Measurements from ENCODE around the gene PTPRD.

DNA sequence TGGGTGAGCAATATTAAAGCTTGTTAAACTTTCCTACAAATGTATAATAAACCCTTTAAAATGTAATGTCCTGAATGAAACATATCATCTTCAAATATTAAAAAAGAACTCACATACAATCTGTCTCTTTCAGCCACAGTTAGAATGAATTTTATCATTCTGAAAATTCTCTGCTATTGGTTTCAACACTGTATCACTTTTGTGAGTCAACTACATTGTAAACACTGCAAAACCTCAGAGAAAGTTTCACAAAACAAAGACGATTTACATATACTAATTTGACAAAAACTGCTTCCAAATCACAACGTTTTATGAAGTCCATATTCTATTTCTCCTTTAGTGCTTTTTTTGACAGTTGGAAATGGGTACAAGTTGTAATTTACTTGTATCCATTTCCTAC lies 1781.2 kb downstream of the PTPRD start:
- TF ChIP-seq, protein P1, sequence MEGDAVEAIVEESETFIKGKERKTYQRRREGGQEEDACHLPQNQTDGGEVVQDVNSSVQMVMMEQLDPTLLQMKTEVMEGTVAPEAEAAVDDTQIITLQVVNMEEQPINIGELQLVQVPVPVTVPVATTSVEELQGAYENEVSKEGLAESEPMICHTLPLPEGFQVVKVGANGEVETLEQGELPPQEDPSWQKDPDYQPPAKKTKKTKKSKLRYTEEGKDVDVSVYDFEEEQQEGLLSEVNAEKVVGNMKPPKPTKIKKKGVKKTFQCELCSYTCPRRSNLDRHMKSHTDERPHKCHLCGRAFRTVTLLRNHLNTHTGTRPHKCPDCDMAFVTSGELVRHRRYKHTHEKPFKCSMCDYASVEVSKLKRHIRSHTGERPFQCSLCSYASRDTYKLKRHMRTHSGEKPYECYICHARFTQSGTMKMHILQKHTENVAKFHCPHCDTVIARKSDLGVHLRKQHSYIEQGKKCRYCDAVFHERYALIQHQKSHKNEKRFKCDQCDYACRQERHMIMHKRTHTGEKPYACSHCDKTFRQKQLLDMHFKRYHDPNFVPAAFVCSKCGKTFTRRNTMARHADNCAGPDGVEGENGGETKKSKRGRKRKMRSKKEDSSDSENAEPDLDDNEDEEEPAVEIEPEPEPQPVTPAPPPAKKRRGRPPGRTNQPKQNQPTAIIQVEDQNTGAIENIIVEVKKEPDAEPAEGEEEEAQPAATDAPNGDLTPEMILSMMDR (IDR thresholded peaks at IDR 0.05), result no peak
- TF ChIP-seq POLR2A (IDR thresholded peaks at IDR 0.05), result no peak
- TF ChIP-seq EP300 (IDR thresholded peaks at IDR 0.05), result no peak

Measured in ovary (tissue), 3 donors.